GM12873 (cell line): Measurements from ENCODE around the gene INAFM1.
A peak's percentile ranks its signal among the peaks of the same experiment; 100 is the strongest.

ENCODE experiments used
- TF ChIP-seq, protein P1 (sequence below): IDR thresholded peaks from 2 replicates; pipeline ENCODE4 v1.5.1; 2012; ENCODE audit warnings: low read depth, mild to moderate bottlenecking, moderate library complexity, low read length, control low read depth; ENCODE audit not compliant: insufficient read depth; ENCODE audit errors: missing control alignments

Gene INAFM1

DNA sequence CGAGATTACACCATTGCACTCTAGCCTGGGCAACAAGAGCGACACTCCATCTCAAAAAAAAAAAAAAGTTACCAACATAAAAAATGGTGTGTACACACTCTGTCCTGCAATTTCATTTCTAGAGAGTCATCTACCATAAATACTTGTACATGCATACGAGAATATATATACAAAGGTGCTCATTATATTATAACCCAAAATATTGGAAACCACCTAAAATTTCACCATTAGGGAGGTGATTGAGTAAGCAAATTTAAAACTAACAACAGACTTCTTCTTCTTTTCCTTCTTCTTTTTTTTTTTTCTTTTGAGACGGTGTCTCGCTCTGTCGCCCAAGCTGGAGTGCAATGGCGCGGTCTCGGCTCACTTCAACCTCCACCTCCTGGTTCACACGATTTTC is 27.6 kb downstream of the INAFM1 start:
- TF ChIP-seq, protein P1, sequence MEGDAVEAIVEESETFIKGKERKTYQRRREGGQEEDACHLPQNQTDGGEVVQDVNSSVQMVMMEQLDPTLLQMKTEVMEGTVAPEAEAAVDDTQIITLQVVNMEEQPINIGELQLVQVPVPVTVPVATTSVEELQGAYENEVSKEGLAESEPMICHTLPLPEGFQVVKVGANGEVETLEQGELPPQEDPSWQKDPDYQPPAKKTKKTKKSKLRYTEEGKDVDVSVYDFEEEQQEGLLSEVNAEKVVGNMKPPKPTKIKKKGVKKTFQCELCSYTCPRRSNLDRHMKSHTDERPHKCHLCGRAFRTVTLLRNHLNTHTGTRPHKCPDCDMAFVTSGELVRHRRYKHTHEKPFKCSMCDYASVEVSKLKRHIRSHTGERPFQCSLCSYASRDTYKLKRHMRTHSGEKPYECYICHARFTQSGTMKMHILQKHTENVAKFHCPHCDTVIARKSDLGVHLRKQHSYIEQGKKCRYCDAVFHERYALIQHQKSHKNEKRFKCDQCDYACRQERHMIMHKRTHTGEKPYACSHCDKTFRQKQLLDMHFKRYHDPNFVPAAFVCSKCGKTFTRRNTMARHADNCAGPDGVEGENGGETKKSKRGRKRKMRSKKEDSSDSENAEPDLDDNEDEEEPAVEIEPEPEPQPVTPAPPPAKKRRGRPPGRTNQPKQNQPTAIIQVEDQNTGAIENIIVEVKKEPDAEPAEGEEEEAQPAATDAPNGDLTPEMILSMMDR = no peak

DNA sequence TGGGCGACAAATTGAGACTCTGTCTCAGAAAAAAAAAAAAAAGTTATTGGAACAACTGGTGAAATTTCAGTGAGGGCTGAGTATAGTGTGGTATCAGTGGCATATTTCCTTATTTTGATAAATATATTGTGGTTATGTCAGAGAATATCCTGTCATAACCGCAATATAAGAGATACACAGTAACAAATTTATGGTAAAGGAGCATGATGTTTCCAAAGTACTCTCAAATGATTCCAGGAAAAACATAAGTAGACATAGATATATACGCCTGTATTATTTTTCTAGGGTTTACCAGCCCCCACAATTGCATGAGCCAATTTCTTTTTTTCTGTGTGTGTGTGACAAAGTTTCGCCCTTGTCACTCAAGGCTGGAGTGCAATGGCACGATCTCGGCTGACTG is 29.3 kb downstream of the INAFM1 start:
- TF ChIP-seq, protein P1 = no peak

DNA sequence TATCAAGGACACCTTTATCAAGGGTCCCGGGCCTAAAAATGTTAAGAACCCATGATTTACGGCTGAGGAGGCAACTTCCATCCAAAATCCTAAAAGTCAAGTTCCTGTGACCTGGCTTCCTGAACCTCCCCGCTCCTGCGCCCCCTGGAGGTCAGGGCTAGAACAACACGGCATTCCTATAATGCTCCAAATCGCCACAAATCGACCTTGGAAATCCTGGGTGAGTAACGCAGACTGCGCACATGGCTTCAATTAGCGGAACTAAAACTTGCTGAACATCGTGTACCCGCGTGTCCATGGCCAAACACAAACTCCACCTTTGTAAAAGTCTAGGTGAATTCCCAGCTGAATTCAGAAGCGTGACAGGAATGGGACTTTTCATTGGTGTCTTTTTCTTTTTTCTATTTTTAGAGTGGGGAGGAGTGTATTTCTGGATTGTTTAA is 30.6 kb downstream of the INAFM1 start:
- TF ChIP-seq, protein P1 = peak; percentile 97

DNA sequence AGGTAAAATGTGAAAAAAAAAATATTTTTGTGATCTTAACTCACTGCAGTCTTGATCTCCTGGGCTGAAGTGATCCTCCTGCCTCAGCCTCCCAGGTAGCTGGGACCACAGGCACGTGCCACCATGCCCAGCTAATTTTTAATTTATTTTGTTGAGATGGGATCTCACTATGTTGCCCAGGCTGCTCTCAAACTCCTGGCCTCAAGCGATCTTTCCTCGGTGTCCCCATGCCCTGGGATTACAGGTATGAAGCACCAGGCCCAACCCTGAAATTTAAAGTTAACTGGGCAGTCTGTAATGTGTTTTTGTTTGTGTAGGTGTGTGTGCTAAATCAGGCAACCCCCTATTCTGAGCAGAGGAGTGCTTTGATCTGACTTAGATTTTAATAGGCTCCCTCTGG is 31.6 kb downstream of the INAFM1 start:
- TF ChIP-seq, protein P1 = no peak

DNA sequence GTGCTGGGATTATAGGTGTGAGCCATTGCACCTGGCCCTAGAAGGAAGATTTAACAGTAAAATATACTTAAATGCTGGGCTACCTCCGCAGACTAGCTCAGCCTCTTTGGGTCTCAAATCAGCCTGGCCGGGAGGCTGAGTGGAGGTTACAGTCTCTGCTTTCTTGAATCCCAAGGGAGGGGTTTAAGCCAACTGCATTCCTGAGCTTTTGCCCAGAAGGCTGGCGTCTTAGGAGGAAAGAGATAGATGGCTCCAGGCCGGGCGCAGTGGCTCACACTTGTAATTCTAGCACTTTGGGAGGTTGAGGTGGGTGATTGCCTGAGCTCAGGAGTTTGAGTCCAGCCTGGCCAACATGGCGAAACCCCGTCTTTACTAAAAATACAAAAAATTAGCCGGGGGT is 34.4 kb downstream of the INAFM1 start:
- TF ChIP-seq, protein P1 = no peak

DNA sequence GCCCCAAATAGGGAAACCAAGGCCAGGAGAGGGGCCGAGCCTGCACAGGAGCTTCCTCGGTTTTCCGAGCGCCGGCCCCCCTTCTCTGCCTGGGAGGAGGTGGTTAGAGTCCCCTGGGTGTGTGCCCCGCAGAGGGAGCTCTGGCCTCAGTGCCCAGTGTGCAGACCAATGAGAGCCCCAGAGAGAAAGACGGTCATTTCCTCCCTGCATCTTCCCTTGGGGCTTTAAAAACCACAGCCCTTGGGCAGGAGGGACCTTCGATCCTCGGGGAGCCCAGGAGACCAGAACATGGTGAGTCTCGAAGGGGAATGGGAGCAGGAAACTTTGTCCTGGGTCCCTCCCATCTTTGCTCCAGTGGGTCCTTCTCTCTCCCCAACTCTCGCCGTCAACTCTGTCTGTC is 34.9 kb downstream of the INAFM1 start, which contains the start of gene C5AR1:
C5AR1 (plus strand) TSS at position 254 of the 400 bp plus-strand sequence; CDS start at position 289, 35 bp downstream.
- TF ChIP-seq, protein P1 = no peak

DNA sequence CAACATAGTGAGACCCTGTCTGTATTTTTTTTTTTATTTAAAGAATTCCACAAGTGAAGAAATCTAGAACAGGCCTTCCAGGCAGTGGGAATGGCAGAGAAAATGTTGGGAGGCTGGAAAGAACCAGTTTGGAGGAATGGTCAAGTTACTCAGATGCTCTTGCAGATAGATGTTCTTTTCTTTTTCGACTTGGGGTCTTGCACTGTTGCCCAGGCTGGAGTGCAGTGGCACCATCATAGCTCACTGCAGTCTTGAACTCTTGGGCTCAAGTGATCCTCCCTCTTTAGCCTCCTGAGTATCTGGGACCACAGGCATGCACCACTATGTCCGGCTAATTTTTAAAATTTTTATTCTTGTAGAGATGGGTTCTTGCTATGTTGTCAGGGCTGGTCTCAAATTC is 35.6 kb downstream of the INAFM1 start:
- TF ChIP-seq, protein P1 = no peak
